GM21786 (cell line): ENCODE data around the gene MOK.

Experiments used
- ATAC-seq: cut with Tn5 transposase; IDR thresholded peaks from one replicate; pipeline ENCODE4 v1.9.1; 2021; ENCODE audit not compliant: unreplicated experiment

MOK gene

GRCh38 chr14:102208741-102209140 lies 96.2 kb downstream of the MOK start:
- no peak for ATAC-seq

- ATAC-seq: no peak
These were observed 97.1 kb downstream of the MOK start for GRCh38 chr14:102207831-102208365.

- ATAC-seq: no peak
These were observed 98.0 kb downstream of the MOK start for GRCh38 chr14:102206918-102207317.

- no peak for ATAC-seq
These were observed 99.4 kb downstream of the MOK start for GRCh38 chr14:102205560-102205959.

- no peak for ATAC-seq
These were observed 101.6 kb downstream of the MOK start for GRCh38 chr14:102203382-102203781.

- ATAC-seq: no peak
These were observed 102.0 kb downstream of the MOK start for GRCh38 chr14:102202944-102203343.

- no peak for ATAC-seq
These were observed 103.2 kb downstream of the MOK start for GRCh38 chr14:102201776-102202175.

GRCh38 chr14:102201353-102201738 lies 103.6 kb downstream of the MOK start:
- no peak for ATAC-seq

GRCh38 chr14:102200690-102201352 lies 104.1 kb downstream of the MOK start:
- ATAC-seq: no peak

- ATAC-seq: no peak
These were observed 107.6 kb downstream of the MOK start for GRCh38 chr14:102197317-102197853.

GRCh38 chr14:102196902-102197230 lies 108.1 kb downstream of the MOK start:
- no peak for ATAC-seq

- no peak for ATAC-seq
These were observed 108.7 kb downstream of the MOK start for GRCh38 chr14:102196039-102196901.

- no peak for ATAC-seq
These were observed 109.5 kb downstream of the MOK start for GRCh38 chr14:102195446-102195845.

GRCh38 chr14:102194856-102195255 lies 110.1 kb downstream of the MOK start:
- ATAC-seq: no peak

GRCh38 chr14:102192840-102193502 lies 112.0 kb downstream of the MOK start:
- no peak for ATAC-seq

- no peak for ATAC-seq
These were observed 115.1 kb downstream of the MOK start for GRCh38 chr14:102189874-102190273.

- ATAC-seq: no peak
These were observed 116.8 kb downstream of the MOK start for GRCh38 chr14:102188187-102188586.

- ATAC-seq: no peak
These were observed 117.4 kb downstream of the MOK start for GRCh38 chr14:102187568-102188001.

GRCh38 chr14:102187044-102187443 lies 117.9 kb downstream of the MOK start:
- ATAC-seq: no peak

- ATAC-seq: no peak
These were observed 119.6 kb downstream of the MOK start for GRCh38 chr14:102185360-102185759.

GRCh38 chr14:102184316-102185035 lies 120.5 kb downstream of the MOK start:
- no peak for ATAC-seq
